Left colon (tissue), 2 donors: ENCODE measurements around the gene TRAF3IP1. TPM values are rescaled to one million over a fixed set of nuclear protein-coding genes. Genes with fewer than 3 reads are reported as not detected.

Source experiments
- ATAC-seq: fragments of 200-7000 bp; cut with Tn5 transposase; one replicate; pipeline ENCODE4 v1.9.1; 2020; ENCODE audit warnings: mild to moderate bottlenecking, moderate library complexity
- DNase-seq, 2 donors: peaks; one replicate each; pipeline ENCODE4 v3.0.0-alpha.2; 2020
- intact Hi-C, 2 donors: fragments of 100-400 bp; cut with DNase I in 1 of 2; cut with micrococcal nuclease in 1 of 2; formaldehyde crosslinking; loops; one replicate each; pipeline versions ENCODE4 v1.11.2 to v1.14.0; 2022; cut with DNase I, micrococcal nuclease
- total RNA-seq, 2 donors: library from RNA; stranded (reverse); fragmentation: NEBNext Ultra II Directional; extraction: Animal tissue kit (Norgen Biotek cat#: 25700); gene quantifications; one replicate each; pipeline ENCODE4 v1.2.1, GENCODE V29; 2021
- donor health status: DM: no; HTN: no; CAD: no.
- donor health status: DM: yes; HTN: yes; CAD: no.

Gene TRAF3IP1
- total RNA-seq, 2 donors from 2014 or later, result 18.0 to 23.3 TPM

GRCh38 chr2:238415036-238415764 is 94.9 kb downstream of the TRAF3IP1 start:
- DNase-seq (no peak), ATAC-seq (no peak)

DNA sequence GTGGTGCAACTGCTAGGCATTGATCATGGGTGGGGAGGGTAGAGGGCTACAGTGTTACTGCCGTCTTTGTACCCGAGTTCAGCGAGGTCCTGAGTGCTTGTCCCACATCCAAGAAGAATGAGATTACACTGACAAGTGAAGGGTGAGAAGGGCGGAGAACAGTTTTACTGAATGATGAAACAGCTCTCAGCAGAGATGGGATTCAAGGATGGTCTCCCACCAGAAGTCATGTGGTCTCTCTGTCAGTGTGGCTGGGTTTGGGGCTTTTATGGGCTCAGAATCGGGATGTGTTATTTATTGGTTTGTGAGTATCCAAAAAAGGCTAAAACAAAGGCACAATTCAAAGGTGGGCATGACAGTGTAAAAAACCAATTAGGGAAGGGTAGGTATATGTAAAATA is 95.6 kb downstream of the TRAF3IP1 start:
- intact Hi-C loops, result no loop called here
- DNase-seq, result no peak
- no peak for ATAC-seq

More at GRCh38 chr2:238415036-238415764, 94.9 kb downstream of the TRAF3IP1 start:
- intact Hi-C loops, result no loop called here

DNA sequence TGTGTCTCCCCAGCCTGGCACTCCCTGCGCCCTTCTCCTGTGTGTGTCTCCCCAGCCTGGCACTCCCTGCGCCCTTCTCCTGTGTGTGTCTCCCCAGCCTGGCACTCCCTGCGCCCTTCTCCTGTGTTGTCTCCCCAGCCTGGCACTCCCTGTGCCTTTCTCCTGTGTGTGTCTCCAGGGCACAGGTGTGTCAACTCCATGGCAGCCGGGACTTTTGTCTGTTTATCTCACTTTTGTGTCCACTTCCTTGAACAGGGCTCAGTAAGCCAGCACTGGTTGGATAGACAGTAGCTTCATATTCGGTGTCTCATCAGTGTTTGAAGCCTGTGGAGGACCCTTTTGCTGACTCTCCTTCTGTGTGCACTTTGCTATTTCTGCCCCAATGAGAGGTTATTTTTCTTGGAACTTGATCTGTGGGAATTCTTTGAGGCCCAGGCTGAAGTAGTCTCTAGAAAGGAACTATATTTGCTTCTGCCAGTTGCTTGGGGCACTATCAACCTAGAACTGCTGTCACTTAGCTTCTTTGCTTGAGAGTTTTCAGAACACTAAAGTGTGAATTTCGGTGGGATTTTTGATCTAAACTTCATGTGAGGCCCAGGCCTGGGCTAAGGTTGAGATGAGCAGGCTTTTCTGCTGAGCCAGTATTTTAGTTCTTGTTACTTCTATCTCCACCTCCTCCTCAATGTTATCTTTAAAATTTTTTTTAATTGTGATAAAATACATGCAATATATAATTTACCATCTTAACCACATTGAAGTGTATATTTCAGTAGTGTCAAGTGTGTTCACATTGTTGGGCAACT is 98.1 kb downstream of the TRAF3IP1 start:
- DNase-seq, result peak; percentile 60 to 73
- intact Hi-C loops, result no loop called here

DNA sequence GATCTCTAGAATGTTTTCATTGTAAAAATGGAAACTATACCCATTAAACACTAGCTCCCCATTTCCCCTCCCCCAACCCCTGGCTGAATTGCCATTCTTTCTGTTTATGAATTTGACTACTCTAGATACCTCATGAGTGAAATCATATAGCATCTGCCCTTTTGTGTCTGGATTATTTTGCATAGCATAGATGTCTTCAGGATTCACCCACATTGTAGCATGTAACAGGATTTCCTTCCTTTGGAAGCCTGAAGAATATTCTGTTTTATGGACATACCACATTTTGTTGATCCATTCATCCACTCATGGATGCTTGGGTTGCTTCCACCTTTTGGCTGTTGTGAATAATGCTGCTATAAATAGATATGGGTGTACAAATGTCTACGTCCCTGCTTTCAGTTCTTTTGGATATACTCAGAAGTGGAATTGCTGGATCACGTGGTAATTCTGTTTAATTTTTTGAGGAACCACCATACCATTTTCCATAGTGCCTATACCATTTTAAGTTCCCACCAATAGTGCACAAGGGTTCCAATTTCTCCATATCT is 98.8 kb downstream of the TRAF3IP1 start:
- DNase-seq (no peak), ATAC-seq (no peak)
- intact Hi-C loops, result no loop called here

More for the DNA sequence above, 98.1 kb downstream of the TRAF3IP1 start:
- ATAC-seq, result peak; percentile 97

DNA sequence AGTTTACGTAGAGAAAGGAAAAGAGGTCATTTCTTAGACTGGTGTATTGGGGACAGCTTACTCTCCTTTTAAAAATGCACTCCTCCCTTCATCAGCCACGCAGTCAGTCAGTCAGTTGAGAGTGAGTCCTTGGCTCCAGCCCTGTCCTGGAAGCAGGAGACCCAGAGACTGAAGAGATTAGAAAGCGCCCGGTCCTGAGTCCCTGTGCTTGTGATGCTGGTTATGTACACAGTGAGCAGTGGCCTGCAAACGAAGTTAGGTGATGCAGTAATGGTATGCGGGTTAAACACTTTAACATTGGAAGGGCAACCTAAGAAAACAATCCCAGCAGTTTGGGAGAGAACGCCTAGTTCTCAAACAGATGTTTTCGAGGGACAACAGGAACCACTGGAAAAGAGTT is 100.1 kb downstream of the TRAF3IP1 start:
- no peak for ATAC-seq
- DNase-seq, result no peak
- intact Hi-C loops, result no loop called here

- ATAC-seq, result no peak
- intact Hi-C loops, result no loop called here
Measured at GRCh38 chr2:238420878-238421694, 100.8 kb downstream of the TRAF3IP1 start.

GRCh38 chr2:238421695-238422035 is 101.3 kb downstream of the TRAF3IP1 start:
- ATAC-seq (no peak), DNase-seq (no peak)
- intact Hi-C loops, result no loop called here

More at GRCh38 chr2:238420878-238421694, 100.8 kb downstream of the TRAF3IP1 start:
- no peak for DNase-seq

DNA sequence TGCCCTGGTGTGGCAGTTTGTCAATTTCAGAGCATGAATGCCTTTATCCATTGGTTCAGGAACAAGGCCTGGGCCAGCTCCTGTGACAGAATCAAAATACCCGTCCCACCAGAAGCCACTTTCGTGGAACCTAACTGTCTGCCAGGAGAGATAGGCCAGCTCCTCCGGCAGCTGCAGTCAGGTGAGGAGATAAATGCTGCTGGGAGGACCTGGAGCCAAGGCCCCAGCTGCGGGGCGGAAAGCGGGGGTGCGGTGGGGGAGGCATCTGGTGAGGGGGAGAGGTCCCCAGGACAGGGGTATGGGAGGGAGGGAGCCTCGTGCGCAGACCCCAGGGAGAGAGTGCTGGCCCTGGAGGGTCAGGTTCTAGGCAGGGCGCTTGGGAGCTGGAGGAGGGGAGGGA is 102.0 kb downstream of the TRAF3IP1 start:
- intact Hi-C loops, result no loop called here
- no peak for ATAC-seq
- no peak for DNase-seq

- intact Hi-C loops, result no loop called here
- ATAC-seq (no peak), DNase-seq (no peak)
Measured at GRCh38 chr2:238422940-238423339, 102.6 kb downstream of the TRAF3IP1 start.

- DNase-seq (no peak), ATAC-seq (no peak)
- intact Hi-C loops, result no loop called here
Measured at GRCh38 chr2:238423561-238424312, 103.4 kb downstream of the TRAF3IP1 start.

DNA sequence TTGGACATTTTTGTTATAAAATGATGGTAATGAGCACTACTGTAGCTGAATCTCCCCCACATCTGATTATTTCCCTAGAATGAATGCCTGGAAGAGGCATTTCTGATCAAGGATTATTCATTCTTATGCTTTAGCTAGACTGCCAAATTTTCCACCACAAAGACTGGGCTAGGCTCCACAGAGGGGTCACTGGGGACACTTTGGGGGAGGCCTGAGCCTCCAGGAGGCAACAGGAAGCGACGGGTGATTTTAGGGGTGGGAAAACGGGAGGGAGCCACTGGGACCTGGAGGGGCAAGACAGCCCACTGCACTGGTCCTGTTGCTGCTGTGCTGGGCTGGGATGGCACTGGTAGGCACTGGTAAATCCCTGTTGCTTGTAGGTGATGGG is 104.0 kb downstream of the TRAF3IP1 start:
- intact Hi-C loops, result no loop called here
- DNase-seq (no peak), ATAC-seq (no peak)

- peak; percentile 56 for ATAC-seq
- DNase-seq, result peak in 1 of 2 donors; percentile 58
- intact Hi-C loops, result no loop called here
Measured at GRCh38 chr2:238425505-238425978, 105.2 kb downstream of the TRAF3IP1 start.

GRCh38 chr2:238425979-238426567 is 105.8 kb downstream of the TRAF3IP1 start:
- ATAC-seq, result peak; percentile 33
- intact Hi-C loops, result no loop called here
- peak in 1 of 2 donors; percentile 51 for DNase-seq

DNA sequence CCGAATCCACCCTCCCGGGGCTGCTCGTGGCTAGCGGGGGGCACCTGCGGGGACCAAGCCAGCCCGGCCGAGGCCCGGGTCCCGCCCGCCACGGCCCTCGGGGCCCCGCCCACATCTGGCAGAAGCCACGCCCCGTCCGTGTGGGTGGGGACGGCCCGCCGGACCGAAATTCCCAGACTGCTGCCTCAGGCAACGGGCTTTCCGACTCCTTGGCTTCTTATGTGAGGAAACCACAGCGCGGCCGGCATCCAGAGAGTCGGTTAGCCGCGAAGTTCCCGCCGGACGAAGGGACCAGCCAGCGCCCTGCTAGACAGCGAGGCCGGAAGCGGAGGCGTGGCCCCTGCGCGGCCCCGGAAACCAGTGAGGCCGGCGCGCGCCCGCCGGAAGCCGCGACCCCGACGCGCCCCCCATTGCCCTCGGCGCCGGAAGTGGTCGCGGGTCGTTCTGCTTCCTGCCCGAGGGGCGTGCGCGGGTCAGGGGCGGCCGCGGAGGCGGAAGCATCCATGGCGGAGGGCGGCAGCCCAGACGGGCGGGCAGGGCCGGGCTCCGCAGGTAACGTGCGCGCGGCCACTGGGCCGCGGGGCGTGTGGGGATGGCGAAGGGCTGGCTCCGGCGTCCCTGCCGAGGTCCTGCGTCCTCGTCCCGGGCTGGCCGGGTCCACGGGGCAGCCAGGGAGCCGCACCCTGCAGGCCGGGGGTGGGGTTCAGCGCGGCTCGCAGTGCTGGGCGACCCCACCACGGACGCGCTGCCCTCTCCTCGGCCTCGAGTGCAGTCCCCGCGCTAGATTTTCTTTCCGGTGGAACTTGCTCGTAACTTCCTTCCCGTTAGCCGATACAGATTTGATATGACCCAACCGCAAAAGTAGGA is 106.5 kb downstream of the TRAF3IP1 start, which contains the start of gene ASB1:
Gene ASB1, plus strand, starts transcription at position 360 of the 867 bp plus-strand sequence. Its CDS starts 144 bp downstream, at position 504.
- intact Hi-C loops, result no loop called here
- ATAC-seq (peak; percentile 87), DNase-seq (peak; percentile 67 to 84)

GRCh38 chr2:238427435-238428162 is 107.3 kb downstream of the TRAF3IP1 start:
- DNase-seq (no peak), ATAC-seq (no peak)
- intact Hi-C loops, result no loop called here

GRCh38 chr2:238428866-238429265 is 108.5 kb downstream of the TRAF3IP1 start:
- no peak for DNase-seq
- ATAC-seq, result no peak
- intact Hi-C loops, result no loop called here
